ENCODE results near the gene KCNE2. TPM values are rescaled to one million over a fixed set of nuclear protein-coding genes. Genes with fewer than 3 reads are reported as not detected.

The KCNE2 gene
- polyA plus RNA-seq, 3 donors, result 0.27 TPM; not detected in 2

GRCh38 chr21:34344584-34344983, 19.2 kb upstream of the KCNE2 start:
- Mint-ChIP-seq H3K27me3 (ENCODE audit: low read depth in 3 of 3) (peaks cover 4 to 15% (median 4%) of the 10 kb centered on the region in 3 donors), H3K4me1 (peaks cover 2% of the 10 kb centered on the region), H3K36me3 (no peaks in the 10 kb centered on the region), H3K27ac (no peak overlapping the region), H3K4me3 (no peak overlapping the region), H3K9me3 (no peaks in the 10 kb centered on the region)
- H3K4me3 ChIP-seq (replicated peaks in 1 of 3; ENCODE audit: low read depth in 2 of 3, low read length in 3 of 3), result no peak overlapping the region
- no peak for TF ChIP-seq CTCF (IDR thresholded peaks at IDR 0.05)
- DNase-seq, result no peak
- no peaks in the 10 kb centered on the region for H3K36me3 ChIP-seq (replicated peaks in 1 of 2; ENCODE audit: control insufficient read depth in 1 of 2, insufficient read depth in 2 of 2, low read length in 2 of 2)
- no peaks in the 10 kb centered on the region for H3K27me3 ChIP-seq (ENCODE audit: control insufficient read depth in 2 of 2, insufficient read depth in 2 of 2, low read length in 2 of 2)
- no peak overlapping the region for H3K9ac ChIP-seq (ENCODE audit: insufficient read depth, low read length, poor library complexity, severe bottlenecking)
- no peaks in the 10 kb centered on the region for H3K79me2 ChIP-seq (ENCODE audit: insufficient read depth, low read length)
- H3K27ac ChIP-seq (ENCODE audit: low read depth in 1 of 2, low read length in 2 of 2), result no peak overlapping the region
- H3K9me3 ChIP-seq (replicated peaks in 1 of 2; ENCODE audit: control insufficient read depth in 1 of 2, insufficient read depth in 1 of 2, low read length in 2 of 2), result no peaks in the 10 kb centered on the region
- no peaks in the 10 kb centered on the region for H4K20me1 ChIP-seq (ENCODE audit: insufficient read depth, low read length)
- no peaks in the 10 kb centered on the region for H3K4me1 ChIP-seq (ENCODE audit: control insufficient read depth in 1 of 2, insufficient read depth in 2 of 2, low read length in 2 of 2)
- 100% methylated on average over 2 of the region's 5 CpGs for WGBS (ENCODE audit: insufficient coverage)
- no peak overlapping the region for H3K4me2 ChIP-seq (replicated peaks; ENCODE audit: extremely low read depth, low read length, poor library complexity, severe bottlenecking)
- intact Hi-C loops (cut with micrococcal nuclease), result no loop called here
- H2AFZ ChIP-seq (ENCODE audit: insufficient read depth, low read depth, low read length, poor library complexity, severe bottlenecking), result no peak overlapping the region

- no peak overlapping the region for H3K4me3 Mint-ChIP-seq
- H3K9ac ChIP-seq (ENCODE audit: insufficient read depth, low read length, poor library complexity, severe bottlenecking), result no peak overlapping the region
These were observed 18.5 kb upstream of the KCNE2 start for GRCh38 chr21:34345091-34345871.

More at GRCh38 chr21:34345091-34345871, 18.5 kb upstream of the KCNE2 start:
- Histone ChIP-seq H4K20me1 (ENCODE audit: insufficient read depth, low read length) (no peaks in the 10 kb centered on the region), H3K36me3 (replicated peaks in 1 of 2; ENCODE audit: control insufficient read depth in 1 of 2, insufficient read depth in 2 of 2, low read length in 2 of 2) (no peaks in the 10 kb centered on the region), H3K79me2 (ENCODE audit: insufficient read depth, low read length) (no peaks in the 10 kb centered on the region), H3K27ac (ENCODE audit: low read depth in 1 of 2, low read length in 2 of 2) (no peak overlapping the region), H3K4me3 (replicated peaks in 1 of 3; ENCODE audit: low read depth in 2 of 3, low read length in 3 of 3) (no peak overlapping the region), H3K4me2 (replicated peaks; ENCODE audit: extremely low read depth, low read length, poor library complexity, severe bottlenecking) (no peak overlapping the region), H3K4me1 (ENCODE audit: control insufficient read depth in 1 of 2, insufficient read depth in 2 of 2, low read length in 2 of 2) (no peaks in the 10 kb centered on the region), H3K27me3 (ENCODE audit: control insufficient read depth in 2 of 2, insufficient read depth in 2 of 2, low read length in 2 of 2) (no peaks in the 10 kb centered on the region), H2AFZ (ENCODE audit: insufficient read depth, low read depth, low read length, poor library complexity, severe bottlenecking) (no peak overlapping the region), H3K9me3 (replicated peaks in 1 of 2; ENCODE audit: control insufficient read depth in 1 of 2, insufficient read depth in 1 of 2, low read length in 2 of 2) (no peaks in the 10 kb centered on the region)
- no peak for DNase-seq
- Mint-ChIP-seq H3K27ac (no peak overlapping the region), H3K9me3 (no peaks in the 10 kb centered on the region), H3K4me1 (peaks cover 2% of the 10 kb centered on the region), H3K27me3 (ENCODE audit: low read depth in 3 of 3) (peaks cover 4 to 15% (median 6%) of the 10 kb centered on the region in 3 donors), H3K36me3 (no peaks in the 10 kb centered on the region)
- intact Hi-C loops (cut with micrococcal nuclease), result no loop called here
- 88% methylated on average over 15 of the region's 15 CpGs for WGBS (ENCODE audit: insufficient coverage)
- no peak for TF ChIP-seq CTCF (IDR thresholded peaks at IDR 0.05)

Measured in CD14-positive monocyte (primary cell).